GM21717 (cell line): ENCODE results near the gene HOXD1.

ENCODE experiments used
- ATAC-seq: cut with Tn5 transposase; IDR thresholded peaks from one replicate; pipeline ENCODE4 v1.9.1; 2021; ENCODE audit warnings: mild to moderate bottlenecking, moderate library complexity; ENCODE audit not compliant: unreplicated experiment

The HOXD1 gene

GRCh38 chr2:176164611-176165369 is 23.7 kb upstream of the HOXD1 start:
- no peak for ATAC-seq

- ATAC-seq: no peak
Observed at GRCh38 chr2:176165370-176166050, 23.0 kb upstream of the HOXD1 start.

GRCh38 chr2:176166272-176166671 is 22.2 kb upstream of the HOXD1 start:
- no peak for ATAC-seq

- ATAC-seq: no peak
Observed at GRCh38 chr2:176167398-176167797, 21.1 kb upstream of the HOXD1 start.

- ATAC-seq: no peak
Observed at GRCh38 chr2:176169181-176169580, 19.3 kb upstream of the HOXD1 start.

GRCh38 chr2:176169711-176170110 is 18.8 kb upstream of the HOXD1 start:
- no peak for ATAC-seq

- no peak for ATAC-seq
Observed at GRCh38 chr2:176170602-176171305, 17.7 kb upstream of the HOXD1 start.

GRCh38 chr2:176171351-176172006 is 17.0 kb upstream of the HOXD1 start:
- no peak for ATAC-seq

- ATAC-seq: no peak
Observed at GRCh38 chr2:176172007-176172894, 16.2 kb upstream of the HOXD1 start.

GRCh38 chr2:176172895-176173566 is 15.4 kb upstream of the HOXD1 start:
- no peak for ATAC-seq

GRCh38 chr2:176173567-176174381 is 14.7 kb upstream of the HOXD1 start:
- no peak for ATAC-seq

GRCh38 chr2:176174382-176174823 is 14.1 kb upstream of the HOXD1 start:
- no peak for ATAC-seq

GRCh38 chr2:176174824-176175708 is 13.4 kb upstream of the HOXD1 start:
- no peak for ATAC-seq

GRCh38 chr2:176175709-176176607 is 12.5 kb upstream of the HOXD1 start:
- no peak for ATAC-seq

- ATAC-seq: no peak
Observed at GRCh38 chr2:176177580-176178037, 10.9 kb upstream of the HOXD1 start.

GRCh38 chr2:176178038-176178756 is 10.3 kb upstream of the HOXD1 start:
- no peak for ATAC-seq
